DOHH2 (cell line): ENCODE results near the gene MGMT.

ENCODE experiments used
- CTCF ChIP-seq: fragments of 200-600 bp; sonication (generic); IDR thresholded peaks from one replicate; pipeline ENCODE4 v1.5.1; 2014; ENCODE audit warnings: antibody characterized with exemption, mild to moderate bottlenecking, low read depth, low read length; ENCODE audit not compliant: poor library complexity, severe bottlenecking
- EZH2phosphoT487 ChIP-seq: fragments of 200-600 bp; sonication (generic); IDR thresholded peaks from 2 replicates; pipeline ENCODE4 v1.6.1; 2017; ENCODE audit warnings: borderline replicate concordance, mild to moderate bottlenecking, antibody characterized with exemption, low read length, moderate library complexity, mixed read lengths

GRCh38 chr10:129790715-129791446 lies 323.8 kb downstream of the MGMT start:
- TF ChIP-seq CTCF (no peak), EZH2phosphoT487 (no peak)
